HG02938 (cell line): ENCODE measurements around the gene NFX1.
"Not testable (repeated sequence)": the region's sequence is repeated elsewhere in the genome, so short reads cannot be mapped to it uniquely, and the experiment has no call there.

Source experiments
- ATAC-seq: cut with Tn5 transposase; IDR thresholded peaks from one replicate; pipeline ENCODE4 v1.9.1; 2021; ENCODE audit warnings: mild to moderate bottlenecking, moderate library complexity; ENCODE audit not compliant: unreplicated experiment

The NFX1 gene

GRCh38 chr9:33307067-33307466, 16.8 kb downstream of the NFX1 start:
- ATAC-seq = no peak

- ATAC-seq = no peak
These were observed 19.6 kb downstream of the NFX1 start for GRCh38 chr9:33309903-33310302.

GRCh38 chr9:33310748-33311147, 20.4 kb downstream of the NFX1 start:
- no peak for ATAC-seq

- no peak for ATAC-seq
These were observed 21.6 kb downstream of the NFX1 start for GRCh38 chr9:33311953-33312352.

- ATAC-seq = no peak
These were observed 25.1 kb downstream of the NFX1 start for GRCh38 chr9:33315371-33315770.

GRCh38 chr9:33317136-33317535, 26.8 kb downstream of the NFX1 start:
- ATAC-seq = not testable (repeated sequence)

GRCh38 chr9:33318225-33318624, 27.9 kb downstream of the NFX1 start:
- ATAC-seq = no peak

- no peak for ATAC-seq
These were observed 28.5 kb downstream of the NFX1 start for GRCh38 chr9:33318781-33319180.

- ATAC-seq = no peak
These were observed 29.9 kb downstream of the NFX1 start for GRCh38 chr9:33320230-33320567.

GRCh38 chr9:33320568-33321261, 30.4 kb downstream of the NFX1 start:
- ATAC-seq = no peak

- ATAC-seq = no peak
These were observed 38.8 kb downstream of the NFX1 start for GRCh38 chr9:33329117-33329563.

- no peak for ATAC-seq
These were observed 39.7 kb downstream of the NFX1 start for GRCh38 chr9:33329979-33330378.

- ATAC-seq = no peak
These were observed 41.1 kb downstream of the NFX1 start for GRCh38 chr9:33331377-33331891.

- ATAC-seq = no peak
These were observed 41.7 kb downstream of the NFX1 start for GRCh38 chr9:33332011-33332410.

- not testable (repeated sequence) for ATAC-seq
These were observed 42.6 kb downstream of the NFX1 start for GRCh38 chr9:33332956-33333355.

- no peak for ATAC-seq
These were observed 49.9 kb downstream of the NFX1 start for GRCh38 chr9:33340186-33340585.

GRCh38 chr9:33341182-33341581, 50.9 kb downstream of the NFX1 start:
- no peak for ATAC-seq

GRCh38 chr9:33344145-33344544, 53.8 kb downstream of the NFX1 start:
- ATAC-seq = no peak

- ATAC-seq = no peak
These were observed 56.2 kb downstream of the NFX1 start for GRCh38 chr9:33346564-33346963.

GRCh38 chr9:33348998-33349397, 58.7 kb downstream of the NFX1 start:
- ATAC-seq = no peak

GRCh38 chr9:33349743-33350142, 59.4 kb downstream of the NFX1 start:
- no peak for ATAC-seq

- ATAC-seq = no peak
These were observed 60.0 kb downstream of the NFX1 start for GRCh38 chr9:33350310-33350709.

- ATAC-seq = no peak
These were observed 61.2 kb downstream of the NFX1 start for GRCh38 chr9:33351547-33351946.
